K562 (cell line): ENCODE results near the gene MLX. TPM values are rescaled to one million over a fixed set of nuclear protein-coding genes. Genes with fewer than 3 reads are reported as not detected.
A peak's percentile ranks its signal among the peaks of the same experiment; 100 is the strongest.

Source experiments
- ARID2 ChIP-seq: fragments of 450-650 bp; IDR thresholded peaks from 2 replicates; pipeline ENCODE4 v1.6.1; 2017; ENCODE audit warnings: antibody characterized with exemption, mild to moderate bottlenecking
- CBFB ChIP-seq: sonication (generic); formaldehyde crosslinking; IDR thresholded peaks from 2 replicates; pipeline ENCODE4 v1.4.0; 2020; ENCODE audit warnings: mild to moderate bottlenecking, missing genetic modification reagents
- CBX8 ChIP-seq: fragments of 200-600 bp; sonication (generic); IDR thresholded peaks from 2 replicates; pipeline ENCODE4 v1.6.1; 2012; ENCODE audit warnings: borderline replicate concordance, mixed run types, low read depth, mild to moderate bottlenecking, moderate library complexity, mixed read lengths, low read length, control low read depth, inconsistent platforms; ENCODE audit not compliant: poor library complexity, severe bottlenecking; ENCODE audit errors: extremely low read depth
- DDX20 ChIP-seq: fragments of 450-650 bp; IDR thresholded peaks from 2 replicates; pipeline ENCODE4 v1.6.1; 2016; ENCODE audit warnings: missing genetic modification characterization, low read depth, mild to moderate bottlenecking, missing compliant biosample characterization, moderate library complexity
- ELF4 ChIP-seq: fragments of 450-650 bp; formaldehyde crosslinking; IDR thresholded peaks from 2 replicates; pipeline ENCODE4 v1.4.0; 2022; ENCODE audit warnings: missing genetic modification characterization
- ETS2 ChIP-seq: IDR thresholded peaks from 2 replicates; pipeline ENCODE4 v1.6.1; 2016; ENCODE audit warnings: borderline replicate concordance, missing genetic modification characterization, mild to moderate bottlenecking, moderate library complexity, missing compliant biosample characterization; ENCODE audit not compliant: poor library complexity, severe bottlenecking
- HCFC1 ChIP-seq: IDR thresholded peaks from 2 replicates; pipeline ENCODE4 v1.6.1; 2012; ENCODE audit warnings: low read depth, low read length, improper control_type of control experiment
- HNRNPK ChIP-seq: fragments of 200-400 bp; formaldehyde crosslinking; IDR thresholded peaks from one replicate; pipeline ENCODE4 v1.6.1; 2018; ENCODE audit warnings: mild to moderate bottlenecking, low read depth, low read length; ENCODE audit not compliant: poor library complexity, severe bottlenecking
- MIER1 ChIP-seq: fragments of 450-650 bp; IDR thresholded peaks from 2 replicates; pipeline ENCODE4 v1.6.1; 2016; ENCODE audit warnings: antibody characterized with exemption, mild to moderate bottlenecking, low read depth
- NEUROD1 ChIP-seq: fragments of 150-350 bp; IDR thresholded peaks from 2 replicates; pipeline ENCODE4 v1.6.1; 2014; ENCODE audit warnings: borderline replicate concordance, low read length, low read depth; ENCODE audit not compliant: partially characterized antibody
- NONO ChIP-seq, 2 experiments: fragments of 200-400 bp in 1 of 2; fragments of 450-650 bp in 1 of 2; formaldehyde crosslinking in 1 of 2; IDR thresholded peaks; 2 replicates each; pipeline ENCODE4 v1.6.1; 2017; ENCODE audit warnings: low read depth in 2 of 2, mild to moderate bottlenecking in 2 of 2, moderate library complexity in 2 of 2, low read length in 1 of 2
- NR4A1 ChIP-seq, 2 experiments: fragments of 250-450 bp in 1 of 2; fragments of 450-650 bp in 1 of 2; sonication (Bioruptor Pico) in 1 of 2; IDR thresholded peaks; 2 replicates each; pipeline versions ENCODE4 v1.4.0 to v1.6.1; 2016 to 2020; ENCODE audit warnings: mild to moderate bottlenecking in 2 of 2, missing compliant biosample characterization in 1 of 2, missing genetic modification characterization in 1 of 2, moderate library complexity in 1 of 2
- RFX5 ChIP-seq: IDR thresholded peaks from 2 replicates; pipeline ENCODE4 v1.6.1; 2011; ENCODE audit warnings: low read depth, mild to moderate bottlenecking, improper control_type of control experiment, low read length
- TCF7L2 ChIP-seq: fragments of 150-350 bp; IDR thresholded peaks from 2 replicates; pipeline ENCODE4 v1.6.1; 2016; ENCODE audit warnings: low read depth, mild to moderate bottlenecking, low read length, moderate library complexity
- ZBTB17 ChIP-seq: fragments of 450-650 bp; formaldehyde crosslinking; IDR thresholded peaks from 2 replicates; pipeline ENCODE4 v1.4.0; 2020; ENCODE audit warnings: mild to moderate bottlenecking
- ZNF444 ChIP-seq: fragments of 250-450 bp; sonication (Bioruptor Pico); IDR thresholded peaks from 2 replicates; pipeline ENCODE4 v1.4.0; 2020; ENCODE audit warnings: mild to moderate bottlenecking, moderate library complexity
- ZNF589 ChIP-seq: fragments of 200-800 bp; sonication (Bioruptor generic); IDR thresholded peaks from 2 replicates; pipeline ENCODE4 v1.6.1; 2016; ENCODE audit warnings: low read depth, missing genetic modification characterization, missing compliant biosample characterization
- ZNF740 ChIP-seq, 3 experiments: fragments of 200-800 bp in 1 of 3; sonication (Bioruptor generic) in 1 of 3; sonication (generic) in 1 of 3; formaldehyde crosslinking in 1 of 3; IDR thresholded peaks; 2 replicates each; pipeline versions ENCODE4 v1.6.1 to v1.8.0; 2016 to 2022; ENCODE audit warnings: mild to moderate bottlenecking in 2 of 3, missing compliant biosample characterization in 2 of 3, missing genetic modification characterization in 2 of 3, missing genetic modification reagents in 1 of 3
- ZNF77 ChIP-seq: fragments of 250-450 bp; sonication (Bioruptor Pico); IDR thresholded peaks from 2 replicates; pipeline ENCODE4 v1.5.0; 2020
- polyA plus RNA-seq, 8 experiments: library from polyadenylated mRNA; depleted of rRNA in 4 of 8; stranded (reverse) in 5 of 8; unstranded in 3 of 8; fragments of >200 nt; fragmentation: Nextera tagmentation in 2 of 8; fragmentation: Illumina TruSeq in 1 of 8; extraction: Ambion mirVana in 2 of 8; extraction: Trizol in 1 of 8; gene quantifications; 2 replicates each; pipeline versions ENCODE4 v1.2.1 to v1.2.3, GENCODE V29; 2011 to 2014; ENCODE audit warnings: inconsistent platforms in 1 of 8, missing spikeins in 1 of 8
- total RNA-seq, 7 experiments: library from RNA; depleted of rRNA in 6 of 7; stranded (reverse); fragments of >200 nt in 6 of 7; fragmentation: Illumina TruSeq in 2 of 7; extraction: Trizol in 2 of 7; gene quantifications; 2 replicates each; pipeline versions ENCODE4 v1.2.1 to v1.2.3, GENCODE V29; 2011 to 2021; ENCODE audit warnings: low replicate concordance in 1 of 7
- TF ChIP-seq, protein P1 (sequence below): fragments of 250-450 bp; sonication (Bioruptor Pico); IDR thresholded peaks from 2 replicates; pipeline ENCODE4 v1.8.0; 2021; ENCODE audit warnings: moderate library complexity, mild to moderate bottlenecking, inconsistent platforms
- TF ChIP-seq, protein P2 (sequence below): fragments of 450-650 bp; IDR thresholded peaks from 2 replicates; pipeline ENCODE4 v1.6.1; 2016; ENCODE audit warnings: borderline replicate concordance

Gene MLX
- total and polyA plus RNA-seq, 9 of the 15 experiments (the other 6 are each of a cell fraction or from before 2014, with no cell fraction given) = 42.9 to 100 (median 58.9) TPM

DNA sequence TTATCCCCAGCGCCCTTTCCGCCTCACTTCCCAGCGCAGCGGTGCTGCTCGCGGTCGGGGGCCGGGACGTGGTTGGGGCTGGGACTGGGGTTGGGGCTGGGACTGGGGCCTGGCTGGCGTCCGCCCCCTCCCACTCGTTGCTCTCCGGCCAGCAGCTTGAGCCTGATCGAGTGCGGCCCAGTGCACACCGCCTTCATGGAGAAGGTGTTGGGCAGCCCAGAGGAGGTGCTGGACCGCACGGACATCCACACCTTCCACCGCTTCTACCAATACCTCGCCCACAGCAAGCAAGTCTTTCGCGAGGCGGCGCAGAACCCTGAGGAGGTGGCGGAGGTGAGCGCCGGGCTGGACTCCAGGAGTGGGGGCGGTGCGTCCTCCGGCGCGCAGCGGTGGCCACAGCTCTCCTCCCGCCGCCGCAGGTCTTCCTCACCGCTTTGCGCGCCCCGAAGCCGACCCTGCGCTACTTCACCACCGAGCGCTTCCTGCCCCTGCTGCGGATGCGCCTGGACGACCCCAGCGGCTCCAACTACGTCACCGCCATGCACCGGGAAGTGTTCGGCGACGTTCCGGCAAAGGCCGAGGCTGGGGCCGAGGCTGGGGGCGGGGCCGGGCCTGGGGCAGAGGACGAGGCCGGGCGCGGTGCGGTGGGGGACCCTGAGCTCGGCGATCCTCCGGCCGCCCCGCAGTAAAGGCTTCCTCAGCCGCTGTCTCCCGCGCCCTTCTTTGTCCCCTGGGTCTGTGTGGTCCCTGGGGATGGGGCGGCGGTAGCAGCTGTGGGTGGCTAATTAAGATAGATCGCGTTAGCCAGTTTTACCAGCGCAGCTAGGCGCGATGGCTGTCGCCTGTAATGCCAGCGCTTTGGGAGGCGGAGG lies 12.4 kb upstream of the MLX start (continued):
- no peak for TF ChIP-seq NONO (IDR thresholded peaks at IDR 0.05; ENCODE audit: low read depth in 2 of 2, low read length in 1 of 2)
- TF ChIP-seq DDX20 = no peak
- 0 out of 2 replicates have a peak, but pooled peaks have one; percentile 39 for TF ChIP-seq ZBTB17
- TF ChIP-seq ZNF589 (CRISPR knock-in tag) = no peak
- TF ChIP-seq ZNF444 = no peak
- TF ChIP-seq, protein P1, sequence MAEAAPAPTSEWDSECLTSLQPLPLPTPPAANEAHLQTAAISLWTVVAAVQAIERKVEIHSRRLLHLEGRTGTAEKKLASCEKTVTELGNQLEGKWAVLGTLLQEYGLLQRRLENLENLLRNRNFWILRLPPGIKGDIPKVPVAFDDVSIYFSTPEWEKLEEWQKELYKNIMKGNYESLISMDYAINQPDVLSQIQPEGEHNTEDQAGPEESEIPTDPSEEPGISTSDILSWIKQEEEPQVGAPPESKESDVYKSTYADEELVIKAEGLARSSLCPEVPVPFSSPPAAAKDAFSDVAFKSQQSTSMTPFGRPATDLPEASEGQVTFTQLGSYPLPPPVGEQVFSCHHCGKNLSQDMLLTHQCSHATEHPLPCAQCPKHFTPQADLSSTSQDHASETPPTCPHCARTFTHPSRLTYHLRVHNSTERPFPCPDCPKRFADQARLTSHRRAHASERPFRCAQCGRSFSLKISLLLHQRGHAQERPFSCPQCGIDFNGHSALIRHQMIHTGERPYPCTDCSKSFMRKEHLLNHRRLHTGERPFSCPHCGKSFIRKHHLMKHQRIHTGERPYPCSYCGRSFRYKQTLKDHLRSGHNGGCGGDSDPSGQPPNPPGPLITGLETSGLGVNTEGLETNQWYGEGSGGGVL = no peak
- peak; percentile 47 for TF ChIP-seq NEUROD1
- TF ChIP-seq MIER1 = no peak
- 0 out of 2 replicates have a peak, but pooled peaks have one; percentile 7 for TF ChIP-seq ELF4
- TF ChIP-seq TCF7L2 = no peak
- TF ChIP-seq HCFC1 = no peak; the same call in 1 of the 2 replicates
- TF ChIP-seq, protein P2, sequence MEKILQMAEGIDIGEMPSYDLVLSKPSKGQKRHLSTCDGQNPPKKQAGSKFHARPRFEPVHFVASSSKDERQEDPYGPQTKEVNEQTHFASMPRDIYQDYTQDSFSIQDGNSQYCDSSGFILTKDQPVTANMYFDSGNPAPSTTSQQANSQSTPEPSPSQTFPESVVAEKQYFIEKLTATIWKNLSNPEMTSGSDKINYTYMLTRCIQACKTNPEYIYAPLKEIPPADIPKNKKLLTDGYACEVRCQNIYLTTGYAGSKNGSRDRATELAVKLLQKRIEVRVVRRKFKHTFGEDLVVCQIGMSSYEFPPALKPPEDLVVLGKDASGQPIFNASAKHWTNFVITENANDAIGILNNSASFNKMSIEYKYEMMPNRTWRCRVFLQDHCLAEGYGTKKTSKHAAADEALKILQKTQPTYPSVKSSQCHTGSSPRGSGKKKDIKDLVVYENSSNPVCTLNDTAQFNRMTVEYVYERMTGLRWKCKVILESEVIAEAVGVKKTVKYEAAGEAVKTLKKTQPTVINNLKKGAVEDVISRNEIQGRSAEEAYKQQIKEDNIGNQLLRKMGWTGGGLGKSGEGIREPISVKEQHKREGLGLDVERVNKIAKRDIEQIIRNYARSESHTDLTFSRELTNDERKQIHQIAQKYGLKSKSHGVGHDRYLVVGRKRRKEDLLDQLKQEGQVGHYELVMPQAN = no peak
- TF ChIP-seq NR4A1 (CRISPR knock-in tag; IDR thresholded peaks at IDR 0.05) = no peak
- TF ChIP-seq NR4A1 (tag; IDR thresholded peaks at IDR 0.05) = no peak
- no peak for TF ChIP-seq ZNF77 (CRISPR knock-in tag)
- TF ChIP-seq ARID2 = no peak
- TF ChIP-seq CBFB (CRISPR knock-in tag) = 0 out of 2 replicates have a peak, but pooled peaks have one; percentile 70
- TF ChIP-seq HNRNPK = no peak
- no peak for TF ChIP-seq RFX5
- 0 out of 2 replicates have a peak, but pooled peaks have one; percentile 27 for TF ChIP-seq ZNF740 (CRISPR knock-in tag; IDR thresholded peaks at IDR 0.05)
- no peak for TF ChIP-seq ZNF740 (tag; IDR thresholded peaks at IDR 0.05)
- no peak for TF ChIP-seq CBX8
- no peak for TF ChIP-seq ETS2
